GM21390 (cell line): ENCODE measurements around the gene AQP12A.
"Not testable (repeated sequence)": the region's sequence is repeated elsewhere in the genome, so short reads cannot be mapped to it uniquely, and the experiment has no call there.

Experiments
- ATAC-seq: cut with Tn5 transposase; IDR thresholded peaks from one replicate; pipeline ENCODE4 v1.9.1; 2021; ENCODE audit not compliant: unreplicated experiment

Gene AQP12A, protein sequence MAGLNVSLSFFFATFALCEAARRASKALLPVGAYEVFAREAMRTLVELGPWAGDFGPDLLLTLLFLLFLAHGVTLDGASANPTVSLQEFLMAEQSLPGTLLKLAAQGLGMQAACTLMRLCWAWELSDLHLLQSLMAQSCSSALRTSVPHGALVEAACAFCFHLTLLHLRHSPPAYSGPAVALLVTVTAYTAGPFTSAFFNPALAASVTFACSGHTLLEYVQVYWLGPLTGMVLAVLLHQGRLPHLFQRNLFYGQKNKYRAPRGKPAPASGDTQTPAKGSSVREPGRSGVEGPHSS

DNA sequence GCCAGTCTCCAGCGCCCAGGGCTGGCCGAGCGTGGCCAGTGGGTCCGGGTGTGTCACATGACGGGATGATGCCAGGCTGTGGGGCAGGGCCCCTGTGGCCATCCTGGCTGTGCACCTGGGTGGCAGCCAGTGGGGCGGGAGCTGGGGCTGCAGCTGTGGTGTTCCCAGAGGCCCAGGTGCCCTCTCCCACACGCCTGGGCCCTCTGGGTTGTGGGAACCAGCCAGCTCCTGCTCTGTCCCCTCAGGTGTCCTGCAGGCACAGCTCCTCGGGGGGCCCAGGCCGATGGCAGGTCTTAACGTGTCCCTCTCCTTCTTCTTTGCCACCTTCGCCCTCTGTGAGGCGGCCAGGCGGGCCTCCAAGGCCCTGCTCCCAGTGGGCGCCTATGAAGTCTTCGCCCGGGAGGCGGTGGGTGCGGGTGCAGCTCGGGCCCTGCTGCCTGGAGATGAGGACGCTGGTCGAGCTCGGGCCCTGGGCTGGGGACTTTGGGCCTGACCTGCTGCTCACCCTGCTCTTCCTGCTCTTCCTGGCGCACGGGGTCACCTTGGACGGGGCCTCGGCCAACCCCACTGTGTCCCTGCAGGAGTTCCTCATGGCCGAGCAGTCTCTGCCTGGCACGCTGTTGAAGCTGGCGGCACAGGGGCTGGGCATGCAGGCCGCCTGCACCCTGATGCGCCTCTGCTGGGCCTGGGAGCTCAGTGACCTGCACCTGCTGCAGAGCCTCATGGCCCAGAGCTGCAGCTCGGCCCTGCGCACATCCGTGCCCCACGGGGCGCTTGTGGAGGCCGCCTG, at the start of gene AQP12A:
TSS of gene AQP12A (plus strand) at position 236 of the 790 bp plus-strand sequence. CDS start at position 284, 48 bp downstream.
- ATAC-seq: not testable (repeated sequence)

- ATAC-seq: no peak
These were observed 49.4 kb upstream of the AQP12A start for GRCh38 chr2:240642061-240642805.

DNA sequence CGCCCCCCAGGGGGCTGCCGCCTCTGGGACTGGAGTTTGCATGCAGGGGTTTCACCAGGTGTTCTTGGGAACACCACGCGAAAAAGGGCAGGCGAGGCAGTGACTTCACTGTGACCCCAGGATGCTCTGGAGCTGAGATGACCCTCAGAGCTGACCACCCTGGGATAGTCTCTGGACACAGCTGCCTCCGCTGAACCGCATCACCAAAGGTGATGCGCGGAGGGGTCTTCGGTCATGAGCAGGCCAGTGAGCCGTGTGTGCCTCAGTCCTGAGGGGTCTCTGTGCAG, 48.9 kb upstream of the AQP12A start:
- no peak for ATAC-seq

- no peak for ATAC-seq
These were observed 48.4 kb upstream of the AQP12A start for GRCh38 chr2:240643093-240643810.

- no peak for ATAC-seq
These were observed 47.9 kb upstream of the AQP12A start for GRCh38 chr2:240643811-240644150.

GRCh38 chr2:240644171-240644651, 47.5 kb upstream of the AQP12A start:
- ATAC-seq: no peak

GRCh38 chr2:240644859-240645301, 46.8 kb upstream of the AQP12A start:
- no peak for ATAC-seq

GRCh38 chr2:240645346-240645745, 46.3 kb upstream of the AQP12A start:
- no peak for ATAC-seq

DNA sequence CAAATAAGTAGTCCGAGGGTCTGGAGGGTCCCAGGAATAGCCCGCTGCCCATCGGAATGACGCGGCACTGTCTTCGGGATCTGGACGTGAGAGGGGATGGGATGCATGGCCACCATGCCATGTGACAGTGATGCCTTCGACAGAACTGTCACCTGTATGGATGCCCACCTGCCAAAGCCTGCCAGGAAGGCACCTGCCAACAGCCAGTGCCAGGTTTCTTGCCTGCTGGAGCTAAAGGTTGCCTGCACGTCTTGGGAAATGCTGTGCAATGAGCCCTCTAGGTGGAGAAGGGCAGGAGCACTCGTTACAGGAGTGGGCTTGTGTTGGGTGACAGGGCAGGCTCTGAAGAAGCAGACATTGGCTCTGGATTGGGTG, 45.9 kb upstream of the AQP12A start:
- ATAC-seq: no peak

- no peak for ATAC-seq
These were observed 45.3 kb upstream of the AQP12A start for GRCh38 chr2:240646176-240646899.

DNA sequence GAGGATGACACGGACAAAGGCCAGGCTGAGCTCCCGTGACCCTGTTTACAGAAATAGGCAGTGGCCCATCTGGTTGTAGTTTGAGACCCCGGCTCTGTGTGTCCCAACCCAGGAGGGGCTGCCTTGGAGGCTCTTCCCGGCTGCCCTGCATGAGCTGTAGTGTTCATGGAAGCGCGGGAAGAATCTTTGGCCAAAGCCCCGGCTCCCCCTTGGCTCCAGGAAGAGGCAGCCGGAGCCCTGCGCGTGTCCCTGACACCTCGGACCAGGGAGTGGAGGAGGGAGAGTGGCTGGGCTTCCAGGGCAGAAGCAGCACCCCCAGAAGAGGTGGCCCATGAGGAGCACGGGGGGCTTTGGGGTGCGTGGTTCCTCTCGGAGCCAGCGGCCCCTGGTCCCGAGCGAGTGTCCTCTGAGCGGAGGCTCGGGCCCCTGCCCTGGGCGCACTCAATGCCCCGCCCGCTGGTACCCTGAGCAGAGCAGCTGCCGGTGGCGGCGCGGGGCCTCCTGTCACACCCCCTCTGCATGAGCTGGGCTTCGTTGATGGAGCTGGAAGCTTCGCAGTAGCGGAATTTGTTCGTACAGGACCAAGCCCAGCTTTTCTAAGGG, 44.7 kb upstream of the AQP12A start:
- ATAC-seq: no peak

GRCh38 chr2:240647503-240648154, 44.0 kb upstream of the AQP12A start:
- no peak for ATAC-seq

DNA sequence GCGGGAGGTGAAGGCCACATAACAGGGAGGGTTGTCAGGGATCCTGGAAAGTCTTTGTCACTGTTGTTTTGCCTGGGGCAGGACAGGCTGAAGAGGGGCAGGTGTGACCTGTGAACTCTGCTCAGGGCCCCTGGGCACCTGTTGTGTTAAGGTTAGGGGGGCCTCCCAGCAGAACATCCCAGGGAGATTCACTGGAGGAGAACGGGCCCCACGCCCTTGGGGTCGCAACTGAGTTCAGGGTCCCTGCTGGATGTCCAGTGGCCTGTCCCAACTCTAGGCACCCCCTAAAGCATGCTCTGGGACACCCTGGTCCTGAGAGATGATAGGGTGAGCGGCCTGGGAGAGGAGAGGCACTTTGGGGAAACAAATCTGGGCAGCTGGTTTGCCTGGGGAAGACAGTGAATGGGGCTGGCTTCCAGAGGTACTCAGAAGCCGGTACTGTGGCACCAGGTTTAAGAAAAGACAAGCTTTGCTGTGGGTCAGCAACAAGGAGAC, 43.5 kb upstream of the AQP12A start:
- ATAC-seq: no peak

- ATAC-seq: no peak
These were observed 42.9 kb upstream of the AQP12A start for GRCh38 chr2:240648650-240649275.

DNA sequence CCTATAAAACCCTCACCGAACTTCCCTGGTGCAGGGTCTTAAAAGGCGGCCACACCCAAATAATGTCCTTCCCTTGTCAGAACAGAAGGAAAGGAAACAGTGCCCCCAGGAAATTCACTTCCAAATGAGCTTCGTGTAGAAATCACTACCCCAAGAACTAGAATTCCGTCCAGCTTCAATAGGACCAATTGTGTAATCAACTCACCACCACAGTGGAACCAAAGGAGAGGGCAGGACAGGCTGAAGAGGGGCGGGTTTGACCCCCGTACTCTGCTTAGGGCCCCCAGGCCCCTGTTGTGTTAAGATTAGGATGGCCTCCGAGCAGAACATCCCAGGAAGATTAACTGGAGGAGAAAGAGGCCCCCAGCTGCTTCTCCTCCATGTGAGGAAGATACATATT, 42.3 kb upstream of the AQP12A start:
- ATAC-seq: no peak

- no peak for ATAC-seq
These were observed 41.3 kb upstream of the AQP12A start for GRCh38 chr2:240650254-240650965.

- ATAC-seq: no peak
These were observed 40.5 kb upstream of the AQP12A start for GRCh38 chr2:240651185-240651584.
